Measurements from ENCODE around the gene PPL. TPM values are rescaled to one million over a fixed set of nuclear protein-coding genes. Genes with fewer than 3 reads are reported as not detected.
A peak's percentile ranks its signal among the peaks of the same experiment; 100 is the strongest.

PPL gene, protein sequence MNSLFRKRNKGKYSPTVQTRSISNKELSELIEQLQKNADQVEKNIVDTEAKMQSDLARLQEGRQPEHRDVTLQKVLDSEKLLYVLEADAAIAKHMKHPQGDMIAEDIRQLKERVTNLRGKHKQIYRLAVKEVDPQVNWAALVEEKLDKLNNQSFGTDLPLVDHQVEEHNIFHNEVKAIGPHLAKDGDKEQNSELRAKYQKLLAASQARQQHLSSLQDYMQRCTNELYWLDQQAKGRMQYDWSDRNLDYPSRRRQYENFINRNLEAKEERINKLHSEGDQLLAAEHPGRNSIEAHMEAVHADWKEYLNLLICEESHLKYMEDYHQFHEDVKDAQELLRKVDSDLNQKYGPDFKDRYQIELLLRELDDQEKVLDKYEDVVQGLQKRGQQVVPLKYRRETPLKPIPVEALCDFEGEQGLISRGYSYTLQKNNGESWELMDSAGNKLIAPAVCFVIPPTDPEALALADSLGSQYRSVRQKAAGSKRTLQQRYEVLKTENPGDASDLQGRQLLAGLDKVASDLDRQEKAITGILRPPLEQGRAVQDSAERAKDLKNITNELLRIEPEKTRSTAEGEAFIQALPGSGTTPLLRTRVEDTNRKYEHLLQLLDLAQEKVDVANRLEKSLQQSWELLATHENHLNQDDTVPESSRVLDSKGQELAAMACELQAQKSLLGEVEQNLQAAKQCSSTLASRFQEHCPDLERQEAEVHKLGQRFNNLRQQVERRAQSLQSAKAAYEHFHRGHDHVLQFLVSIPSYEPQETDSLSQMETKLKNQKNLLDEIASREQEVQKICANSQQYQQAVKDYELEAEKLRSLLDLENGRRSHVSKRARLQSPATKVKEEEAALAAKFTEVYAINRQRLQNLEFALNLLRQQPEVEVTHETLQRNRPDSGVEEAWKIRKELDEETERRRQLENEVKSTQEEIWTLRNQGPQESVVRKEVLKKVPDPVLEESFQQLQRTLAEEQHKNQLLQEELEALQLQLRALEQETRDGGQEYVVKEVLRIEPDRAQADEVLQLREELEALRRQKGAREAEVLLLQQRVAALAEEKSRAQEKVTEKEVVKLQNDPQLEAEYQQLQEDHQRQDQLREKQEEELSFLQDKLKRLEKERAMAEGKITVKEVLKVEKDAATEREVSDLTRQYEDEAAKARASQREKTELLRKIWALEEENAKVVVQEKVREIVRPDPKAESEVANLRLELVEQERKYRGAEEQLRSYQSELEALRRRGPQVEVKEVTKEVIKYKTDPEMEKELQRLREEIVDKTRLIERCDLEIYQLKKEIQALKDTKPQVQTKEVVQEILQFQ (N-terminal part only)
- total RNA-seq (2021) (0.04 and 0.42 TPM in 2 replicates), Bru-seq, nascent RNA (percentile 2 among the genes with signal in this experiment), BruChase-seq, experiment 1, labeled RNA remaining after a 2-hour chase (percentile 9 among the genes with signal in this experiment), BruChase-seq, experiment 2, labeled RNA remaining after a 6-hour chase (percentile 7 among the genes with signal in this experiment)
- long read RNA-seq, partial matches to known transcripts = 0 of 9 reads
- long read RNA-seq, other reads (novel, unspliced or antisense) = 9 of 9 reads

DNA sequence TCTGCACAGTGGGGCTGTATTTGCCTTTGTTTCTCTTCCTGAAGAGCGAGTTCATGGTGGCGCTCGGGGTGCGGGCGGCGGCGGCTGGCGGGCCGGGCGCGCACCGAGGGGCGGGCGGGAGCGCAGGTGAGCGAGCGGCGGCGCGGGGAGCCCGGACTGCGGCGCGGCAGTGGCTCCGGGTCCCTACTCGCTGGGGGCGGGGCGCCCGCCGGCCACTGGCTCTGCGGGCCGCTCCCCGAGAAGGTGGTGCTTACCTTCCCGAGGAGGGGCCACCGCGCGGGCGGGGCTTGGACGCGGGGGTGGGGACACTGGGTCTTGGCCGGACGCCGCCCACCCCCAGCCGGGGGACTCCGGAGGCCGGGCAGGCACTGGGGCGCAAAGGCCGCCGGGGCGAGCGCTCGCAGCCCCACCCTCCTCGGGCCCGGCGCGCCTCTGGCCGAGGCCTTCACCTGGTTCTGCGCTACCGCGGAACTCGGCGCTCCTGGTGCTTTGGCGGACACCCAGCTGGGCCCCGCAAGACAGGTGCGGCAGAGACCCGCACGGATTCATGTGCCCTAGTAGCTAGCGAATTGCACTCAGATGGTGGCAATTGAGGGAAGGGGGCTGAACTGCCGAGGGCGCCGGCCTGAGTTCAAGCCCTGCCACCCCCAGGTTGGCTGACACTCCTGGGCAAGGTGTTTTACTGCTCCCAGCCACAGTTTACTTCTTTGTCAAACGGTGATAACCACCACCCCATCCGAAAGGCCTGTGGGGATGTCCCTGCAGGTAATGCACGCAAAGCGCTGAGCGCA, at the start of gene PPL:
Gene PPL (minus strand): TSS at position 158 of the 791 bp plus-strand sequence. CDS start 103 bp downstream, at position 55.
- BruUV-seq (replicated peaks) = no TSS peak
- intact Hi-C loops (cut with micrococcal nuclease; ENCODE audit: unreplicated experiment) = no loop called here
- peaks cover 36% of the 10 kb centered on the region for H3K27me3 ChIP-seq (replicated peaks; ENCODE audit: insufficient read depth, low read depth, low read length, poor library complexity)
- peak within 1 kb of the TSS; percentile 39 for H3K4me3 ChIP-seq (ENCODE audit: low read depth, low read length, poor library complexity, severe bottlenecking)
- POLR2A ChIA-PET (ENCODE audit: low non-redundant PET) = no interaction called here
- DNase-seq (ENCODE audit: low spot score) = no peak
- no peaks in the 10 kb centered on the region for H3K9me3 ChIP-seq (ENCODE audit: low read depth, low read length, poor library complexity, severe bottlenecking)
- no peak within 1 kb of the TSS for H3K27ac ChIP-seq (ENCODE audit: low read depth, low read length, poor library complexity, severe bottlenecking)
- TF ChIP-seq EZH2 (IDR thresholded peaks at IDR 0.05; ENCODE audit: borderline replicate concordance, low read depth, low read length, poor library complexity, severe bottlenecking) (peak; percentile 55), CTCF (conservative IDR thresholded peaks at IDR 0.05; ENCODE audit: low read depth, low read length) (no peak)
- H3K36me3 ChIP-seq (ENCODE audit: insufficient read depth, low read length, poor library complexity, severe bottlenecking) = no peaks in the 10 kb centered on the region
- H3K4me1 ChIP-seq (ENCODE audit: insufficient read depth, low read length, poor library complexity, severe bottlenecking) = peaks cover 5% of the 10 kb centered on the region
- CTCF ChIA-PET = no interaction called here

- intact Hi-C loops (cut with micrococcal nuclease; ENCODE audit: unreplicated experiment) = no loop called here
- ChIA-PET POLR2A (ENCODE audit: low non-redundant PET) (no interaction called here), CTCF (no interaction called here)
- Histone ChIP-seq H3K4me3 (ENCODE audit: low read depth, low read length, poor library complexity, severe bottlenecking) (no peak overlapping the region), H3K9me3 (ENCODE audit: low read depth, low read length, poor library complexity, severe bottlenecking) (no peaks in the 10 kb centered on the region), H3K36me3 (ENCODE audit: insufficient read depth, low read length, poor library complexity, severe bottlenecking) (no peaks in the 10 kb centered on the region), H3K27me3 (replicated peaks; ENCODE audit: insufficient read depth, low read depth, low read length, poor library complexity) (peaks cover 35% of the 10 kb centered on the region), H3K4me1 (ENCODE audit: insufficient read depth, low read length, poor library complexity, severe bottlenecking) (no peaks in the 10 kb centered on the region), H3K27ac (ENCODE audit: low read depth, low read length, poor library complexity, severe bottlenecking) (no peak overlapping the region)
- TF ChIP-seq CTCF (conservative IDR thresholded peaks at IDR 0.05; ENCODE audit: low read depth, low read length) (no peak), EZH2 (IDR thresholded peaks at IDR 0.05; ENCODE audit: borderline replicate concordance, low read depth, low read length, poor library complexity, severe bottlenecking) (no peak)
- no peak for DNase-seq (ENCODE audit: low spot score)
- BruUV-seq (replicated peaks) = no TSS peak
These were observed 47.4 kb upstream of the PPL start for GRCh38 chr16:4984174-4984990.
